ENCODE data around the gene GAL. TPM values are rescaled to one million over a fixed set of nuclear protein-coding genes. Genes with fewer than 3 reads are reported as not detected.
"Not testable (repeated sequence)": the region's sequence is repeated elsewhere in the genome, so short reads cannot be mapped to it uniquely, and the experiment has no call there.

Gene GAL
- total and polyA plus RNA-seq, 2 of the 13 experiments (the other 11 are each of a cell fraction or from before 2014, with no cell fraction given), result not detected

- H3K9ac ChIP-seq (ENCODE audit: insufficient read depth, low read depth, low read length); H3K36me3 ChIP-seq (replicated peaks in 1 of 2; ENCODE audit: control insufficient read depth in 1 of 2, insufficient read depth in 2 of 2, low read length in 2 of 2); H3K4me3 ChIP-seq (replicated peaks in 1 of 3; ENCODE audit: insufficient read depth in 1 of 3, low read depth in 2 of 3, low read length in 3 of 3); intact Hi-C loops (cut with micrococcal nuclease; ENCODE audit: unreplicated experiment); H3K4me1 ChIP-seq (ENCODE audit: insufficient read depth, low read length); DNase-seq (ENCODE audit: low spot score); H2AFZ ChIP-seq (ENCODE audit: low read length); H3K9me3 ChIP-seq (ENCODE audit: low read length); POLR2A ChIA-PET; CTCF ChIA-PET (ENCODE audit: low intra/inter-chr PET ratio, low total read pairs); FAIRE-seq; H3K27ac ChIP-seq (ENCODE audit: extremely low read length, insufficient read depth, low read length); ATAC-seq; BruUV-seq (replicated peaks); H4K20me1 ChIP-seq (ENCODE audit: insufficient read depth, low read length); H3K4me2 ChIP-seq (ENCODE audit: low read depth, low read length); H3K79me2 ChIP-seq (ENCODE audit: insufficient read depth, low read length): not testable (repeated sequence)
- in situ Hi-C loops (cut with HindIII; ENCODE audit: extremely low pct_ligation_motif_present, low pct_unique_long_range_greater_than_20kb), result loop anchor here (25.0 kb wide), 1 partner anchor 248 kb away; no protein-coding TSS in a partner anchor
- WGBS (ENCODE audit: low lambda C conversion rate), result 29% methylated on average over 3 of the region's 3 CpGs
- peaks cover 0 to 25% of the 10 kb centered on the region in 2 experiments; a peak in 4 of 5 replicates for H3K27me3 ChIP-seq (ENCODE audit: control insufficient read depth in 1 of 2, insufficient read depth in 2 of 2, low read length in 2 of 2)
Measured at GRCh38 chr11:68639322-68639721, 45.0 kb upstream of the GAL start.

- Histone ChIP-seq H3K4me1 (ENCODE audit: insufficient read depth, low read length) (no peaks in the 10 kb centered on the region), H2AFZ (ENCODE audit: low read length) (no peak overlapping the region), H3K27me3 (ENCODE audit: control insufficient read depth in 1 of 2, insufficient read depth in 2 of 2, low read length in 2 of 2) (peaks cover 0 to 29% of the 10 kb centered on the region in 2 experiments; a peak in 4 of 5 replicates), H3K36me3 (replicated peaks in 1 of 2; ENCODE audit: control insufficient read depth in 1 of 2, insufficient read depth in 2 of 2, low read length in 2 of 2) (no peaks in the 10 kb centered on the region), H3K9ac (ENCODE audit: insufficient read depth, low read depth, low read length) (no peak overlapping the region), H3K4me3 (replicated peaks in 1 of 3; ENCODE audit: insufficient read depth in 1 of 3, low read depth in 2 of 3, low read length in 3 of 3) (no peak overlapping the region), H4K20me1 (ENCODE audit: insufficient read depth, low read length) (no peaks in the 10 kb centered on the region), H3K27ac (ENCODE audit: extremely low read length, insufficient read depth, low read length) (no peak overlapping the region), H3K79me2 (ENCODE audit: insufficient read depth, low read length) (no peaks in the 10 kb centered on the region), H3K4me2 (ENCODE audit: low read depth, low read length) (no peak overlapping the region), H3K9me3 (ENCODE audit: low read length) (no peaks in the 10 kb centered on the region)
- in situ Hi-C loops (cut with HindIII; ENCODE audit: extremely low pct_ligation_motif_present, low pct_unique_long_range_greater_than_20kb), result loop anchor here (25.0 kb wide), 1 partner anchor 245 kb away; no protein-coding TSS in a partner anchor
- ATAC-seq (no peak; the same call in 2 of the 3 replicates), FAIRE-seq (no peak), DNase-seq (ENCODE audit: low spot score) (no peak)
- no TSS peak for BruUV-seq (replicated peaks)
- ChIA-PET POLR2A (no interaction called here), CTCF (ENCODE audit: low intra/inter-chr PET ratio, low total read pairs) (no interaction called here)
- TF ChIP-seq NR2F6 (IDR thresholded peaks at IDR 0.05), result no peak
- no peak for TF ChIP-seq NR2F6 (CRISPR knock-in tag; IDR thresholded peaks at IDR 0.05)
- TF ChIP-seq ARHGAP35 (CRISPR knock-in tag; IDR thresholded peaks at IDR 0.05; ENCODE audit: borderline replicate concordance), result no peak
- WGBS (ENCODE audit: low lambda C conversion rate), result 15% methylated on average over 9 of the region's 15 CpGs
- intact Hi-C loops (cut with micrococcal nuclease; ENCODE audit: unreplicated experiment), result no loop called here
Measured at GRCh38 chr11:68641880-68642279, 42.5 kb upstream of the GAL start.
